K562 (cell line): ENCODE data around the gene PPP1R3E. TPM values are rescaled to one million over a fixed set of nuclear protein-coding genes. Genes with fewer than 3 reads are reported as not detected.

Source experiments
- ATAC-seq: fragments of 200-7000 bp; cut with Tn5 transposase; 3 replicates; pipeline ENCODE4 v1.9.1; 2020; ENCODE audit warnings: moderate library complexity
- BruUV-seq: library from RNA; stranded (reverse); fragments of 400-500 nt; replicated peaks from 2 replicates; lab custom pipeline; 2021; lab: Mats Ljungman, UMichigan
- CTCF ChIA-PET: fragments of 300-600 bp; formaldehyde crosslinking; extraction: SDS; loops from one replicate; lab custom pipeline; 2021; ENCODE audit warnings: low intra/inter-chr PET ratio; lab: Yijun Ruan, JAX
- POLR2A ChIA-PET: fragments of 300-600, 350-650 bp; sonication (Branson Sonifier 250); formaldehyde crosslinking; extraction: SDS; loops from one replicate; lab custom pipeline; 2021; ENCODE audit warnings: antibody characterized with exemption, inconsistent platforms; lab: Yijun Ruan, JAX
- DNase-seq, 4 experiments: peaks; one replicate each; pipeline versions ENCODE4 v3.0.0 to v3.0.0-alpha.2; 2011 to 2018; ENCODE audit warnings: low spot score in 3 of 4, mixed read lengths in 3 of 4; ENCODE audit errors: extremely low read depth in 1 of 4
- FAIRE-seq: peaks from 2 replicates; lab custom pipeline; 2011; peaks lifted over from hg19 to GRCh38; lab: Jason Lieb, UNC
- H2AFZ ChIP-seq: 2 replicates; pipeline ENCODE4 v1.6.0; 2011; ENCODE audit warnings: low read depth, low read length, control low read depth, inconsistent platforms
- H3K27ac ChIP-seq: fragments of 200-600 bp; 3 replicates; pipeline ENCODE4 v1.8.0; 2011; ENCODE audit warnings: low read depth, mild to moderate bottlenecking, control low read depth, inconsistent platforms, low read length, moderate library complexity, mixed read lengths; ENCODE audit errors: extremely low read depth
- H3K27me3 ChIP-seq, 2 experiments: fragments of 300-600 bp in 1 of 2; 2 replicates in 1 of 2; 3 replicates in 1 of 2; pipeline versions ENCODE4 v1.6.0 to v1.8.0; 2011; ENCODE audit warnings: inconsistent platforms in 2 of 2, low read length in 2 of 2, mild to moderate bottlenecking in 1 of 2, mixed read lengths in 1 of 2, moderate library complexity in 1 of 2; ENCODE audit not compliant: control insufficient read depth in 2 of 2, insufficient read depth in 2 of 2
- H3K36me3 ChIP-seq: fragments of 300-600 bp; 3 replicates; pipeline ENCODE4 v1.8.0; 2011; ENCODE audit warnings: mild to moderate bottlenecking, low read length, inconsistent platforms; ENCODE audit not compliant: control insufficient read depth, insufficient read depth
- H3K4me1 ChIP-seq, 2 experiments: fragments of 200-600 bp in 1 of 2; replicated peaks in 1 of 2; 2 replicates in 1 of 2; 3 replicates in 1 of 2; pipeline versions ENCODE4 v1.5.1 to v1.8.0; 2011; ENCODE audit warnings: inconsistent platforms in 2 of 2, low read length in 2 of 2, mild to moderate bottlenecking in 1 of 2, mixed read lengths in 1 of 2, moderate library complexity in 1 of 2; ENCODE audit not compliant: control insufficient read depth in 2 of 2, insufficient read depth in 2 of 2
- H3K4me2 ChIP-seq: 2 replicates; pipeline ENCODE4 v1.6.1; 2011; ENCODE audit warnings: low read length, control low read depth, inconsistent platforms, mixed read lengths; ENCODE audit not compliant: insufficient read depth
- H3K4me3 ChIP-seq: fragments of 200-600 bp; sonication (generic), shearing (Covaris generic); 2 replicates; pipeline ENCODE4 v1.5.1; 2016; ENCODE audit warnings: control low read depth, inconsistent platforms
- H3K79me2 ChIP-seq: fragments of 200-600 bp; 3 replicates; pipeline ENCODE4 v1.8.0; 2011; ENCODE audit warnings: low read length, inconsistent platforms; ENCODE audit not compliant: control insufficient read depth, insufficient read depth
- H3K9ac ChIP-seq, 2 experiments: 2 replicates each; pipeline versions ENCODE4 v1.6.0 to v1.6.1; 2011; ENCODE audit warnings: low read depth in 2 of 2, low read length in 2 of 2, control low read depth in 1 of 2, inconsistent platforms in 1 of 2, mild to moderate bottlenecking in 1 of 2, mixed read lengths in 1 of 2; ENCODE audit not compliant: insufficient read depth in 1 of 2
- H3K9me1 ChIP-seq: one replicate; pipeline ENCODE4 v1.6.0; 2011; ENCODE audit warnings: inconsistent platforms, mild to moderate bottlenecking, low read length, moderate library complexity; ENCODE audit not compliant: control insufficient read depth, insufficient read depth
- H3K9me3 ChIP-seq: replicated peaks from 2 replicates; pipeline ENCODE4 v1.5.1; 2011; ENCODE audit warnings: low read depth, low read length, inconsistent platforms; ENCODE audit not compliant: control insufficient read depth, insufficient read depth
- H4K20me1 ChIP-seq: replicated peaks from 2 replicates; pipeline ENCODE4 v1.6.1; 2011; ENCODE audit warnings: low read length, inconsistent platforms, mixed read lengths; ENCODE audit not compliant: control insufficient read depth, insufficient read depth
- WGBS: fragments of 100-300 bp; shearing (Covaris generic); methylation state at CpG from one replicate; pipeline ENCODE4 v1.1.6; 2016; ENCODE audit warnings: low coverage, mixed read lengths; ENCODE audit not compliant: insufficient coverage; ENCODE audit errors: missing lambda C conversion rate; 5-methylcytosine and 5-hydroxymethylcytosine counted together
- in situ Hi-C: fragments of 300-500 bp; cut with MboI; formaldehyde crosslinking; loops from 4 replicates; pipeline ENCODE4 v1.15.0; 2018; ENCODE audit warnings: inconsistent platforms, mixed read lengths
- intact Hi-C: fragments of 100-400 bp; cut with micrococcal nuclease; formaldehyde crosslinking; loops from 2 replicates; pipeline ENCODE4 v1.14.2; 2022
- polyA plus RNA-seq, 8 experiments: library from polyadenylated mRNA; depleted of rRNA in 4 of 8; stranded (reverse) in 5 of 8; unstranded in 3 of 8; fragments of >200 nt; fragmentation: Nextera tagmentation in 2 of 8; fragmentation: Illumina TruSeq in 1 of 8; extraction: Ambion mirVana in 2 of 8; extraction: Trizol in 1 of 8; gene quantifications; 2 replicates each; pipeline versions ENCODE4 v1.2.1 to v1.2.3, GENCODE V29; 2011 to 2014; ENCODE audit warnings: inconsistent platforms in 1 of 8, missing spikeins in 1 of 8
- total RNA-seq, 7 experiments: library from RNA; depleted of rRNA in 6 of 7; stranded (reverse); fragments of >200 nt in 6 of 7; fragmentation: Illumina TruSeq in 2 of 7; extraction: Trizol in 2 of 7; gene quantifications; 2 replicates each; pipeline versions ENCODE4 v1.2.1 to v1.2.3, GENCODE V29; 2011 to 2021; ENCODE audit warnings: low replicate concordance in 1 of 7
- TF ChIP-seq, protein P1 (sequence below): fragments of 450-650 bp; IDR thresholded peaks from 2 replicates; pipeline ENCODE4 v1.7.1; 2018; ENCODE audit warnings: mild to moderate bottlenecking, low read depth; ENCODE audit not compliant: partially characterized antibody

PPP1R3E gene
- total and polyA plus RNA-seq, 9 of the 15 experiments (the other 6 are each of a cell fraction or from before 2014, with no cell fraction given): 3.2 to 18.4 (median 7.6) TPM

GRCh38 chr14:23296012-23296777, 6.5 kb downstream of the PPP1R3E start:
- Histone ChIP-seq H3K9ac (no peak overlapping the region), H2AFZ (no peak overlapping the region), H3K27me3 (no peaks in the 10 kb centered on the region), H3K36me3 (peaks cover 23% of the 10 kb centered on the region; the same call in 2 of the 3 replicates), H3K79me2 (peaks cover 16% of the 10 kb centered on the region), H3K4me3 (no peak overlapping the region)
- WGBS: 87% methylated on average over 7 of the region's 7 CpGs
- BruUV-seq: no TSS peak
- no peak for ATAC-seq
- CTCF ChIA-PET: interaction anchor here (0.8 to 3.3 kb wide), 2 partner anchors 31 to 175 kb away, joined by 3 to 14 read pairs; no protein-coding TSS in a partner anchor
- FAIRE-seq: no peak
- TF ChIP-seq, protein P1, sequence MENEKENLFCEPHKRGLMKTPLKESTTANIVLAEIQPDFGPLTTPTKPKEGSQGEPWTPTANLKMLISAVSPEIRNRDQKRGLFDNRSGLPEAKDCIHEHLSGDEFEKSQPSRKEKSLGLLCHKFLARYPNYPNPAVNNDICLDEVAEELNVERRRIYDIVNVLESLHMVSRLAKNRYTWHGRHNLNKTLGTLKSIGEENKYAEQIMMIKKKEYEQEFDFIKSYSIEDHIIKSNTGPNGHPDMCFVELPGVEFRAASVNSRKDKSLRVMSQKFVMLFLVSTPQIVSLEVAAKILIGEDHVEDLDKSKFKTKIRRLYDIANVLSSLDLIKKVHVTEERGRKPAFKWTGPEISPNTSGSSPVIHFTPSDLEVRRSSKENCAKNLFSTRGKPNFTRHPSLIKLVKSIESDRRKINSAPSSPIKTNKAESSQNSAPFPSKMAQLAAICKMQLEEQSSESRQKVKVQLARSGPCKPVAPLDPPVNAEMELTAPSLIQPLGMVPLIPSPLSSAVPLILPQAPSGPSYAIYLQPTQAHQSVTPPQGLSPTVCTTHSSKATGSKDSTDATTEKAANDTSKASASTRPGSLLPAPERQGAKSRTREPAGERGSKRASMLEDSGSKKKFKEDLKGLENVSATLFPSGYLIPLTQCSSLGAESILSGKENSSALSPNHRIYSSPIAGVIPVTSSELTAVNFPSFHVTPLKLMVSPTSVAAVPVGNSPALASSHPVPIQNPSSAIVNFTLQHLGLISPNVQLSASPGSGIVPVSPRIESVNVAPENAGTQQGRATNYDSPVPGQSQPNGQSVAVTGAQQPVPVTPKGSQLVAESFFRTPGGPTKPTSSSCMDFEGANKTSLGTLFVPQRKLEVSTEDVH: no peak
- TF ChIP-seq, all 486 proteins: peak for 0
- Histone ChIP-seq H3K9me1 (no peaks in the 10 kb centered on the region), H3K27ac (no peak overlapping the region), H3K4me2 (no peak overlapping the region), H4K20me1 (no peaks in the 10 kb centered on the region), H3K9me3 (no peaks in the 10 kb centered on the region), H3K4me1 (peaks cover 13 to 22% of the 10 kb centered on the region in 2 experiments)
- intact Hi-C loops (no loop called here), in situ Hi-C loops (no loop called here)
- DNase-seq: no peak
- POLR2A ChIA-PET: interaction anchor here (0.5 to 3.1 kb wide), 4 partner anchors 10 to 540 kb away, joined by 3 to 13 read pairs (median 4); partner anchors contain the start of genes ACIN1, C14orf119 and HOMEZ
